Thymus (tissue), 11 donors: ENCODE results near the gene ACSM5. TPM values are rescaled to one million over a fixed set of nuclear protein-coding genes. Genes with fewer than 3 reads are reported as not detected.

Experiments
- DNase-seq, 9 donors: peaks; one replicate each; pipeline ENCODE4 v3.0.0-alpha.2; 2013; ENCODE audit warnings: low spot score in 9 of 9, low read depth in 6 of 9, missing footprints in 1 of 9
- H3K27ac ChIP-seq, 2 donors: one replicate each; pipeline ENCODE4 v1.5.1; 2013; ENCODE audit warnings: control low read depth in 1 of 2, low read depth in 1 of 2, low read length in 1 of 2, mild to moderate bottlenecking in 1 of 2, moderate library complexity in 1 of 2
- H3K27me3 ChIP-seq, 2 donors: one replicate each; pipeline ENCODE4 v1.5.1; 2013; ENCODE audit warnings: low read length in 1 of 2; ENCODE audit not compliant: control insufficient read depth in 2 of 2, insufficient read depth in 1 of 2
- H3K36me3 ChIP-seq, 2 donors: one replicate each; pipeline ENCODE4 v1.5.1; 2013; ENCODE audit warnings: low read length in 1 of 2, mild to moderate bottlenecking in 1 of 2, moderate library complexity in 1 of 2; ENCODE audit not compliant: control insufficient read depth in 2 of 2, insufficient read depth in 2 of 2
- H3K4me1 ChIP-seq, 2 donors: one replicate each; pipeline ENCODE4 v1.5.1; 2013; ENCODE audit warnings: low read length in 2 of 2; ENCODE audit not compliant: control insufficient read depth in 2 of 2, insufficient read depth in 2 of 2
- H3K4me3 ChIP-seq, 2 donors: one replicate each; pipeline ENCODE4 v1.5.1; 2013; ENCODE audit warnings: low read length in 2 of 2, control low read depth in 1 of 2, mild to moderate bottlenecking in 1 of 2
- H3K9me3 ChIP-seq, 2 donors: one replicate each; pipeline ENCODE4 v1.5.1; 2013; ENCODE audit warnings: low read length in 1 of 2, mild to moderate bottlenecking in 1 of 2; ENCODE audit not compliant: control insufficient read depth in 2 of 2, insufficient read depth in 1 of 2
- WGBS: extraction: QIAGEN DNeasy Blood & Tissue Kit; methylation state at CpG from one replicate; pipeline ENCODE4 v1.1.7; 2013; 5-methylcytosine and 5-hydroxymethylcytosine counted together
- polyA plus RNA-seq: library from polyadenylated mRNA; stranded (reverse); fragments of 200-250 nt; gene quantifications from one replicate; pipeline ENCODE4 v1.2.3, GENCODE V29; 2013
- total RNA-seq: library from RNA; stranded (reverse); fragments of 120-200 nt; gene quantifications from one replicate; pipeline ENCODE4 v1.2.4, GENCODE V29; 2013
- donor health status: healthy.

ACSM5 gene
- total and polyA plus RNA-seq, 2 donors, result 0.33 to 0.64 TPM

DNA sequence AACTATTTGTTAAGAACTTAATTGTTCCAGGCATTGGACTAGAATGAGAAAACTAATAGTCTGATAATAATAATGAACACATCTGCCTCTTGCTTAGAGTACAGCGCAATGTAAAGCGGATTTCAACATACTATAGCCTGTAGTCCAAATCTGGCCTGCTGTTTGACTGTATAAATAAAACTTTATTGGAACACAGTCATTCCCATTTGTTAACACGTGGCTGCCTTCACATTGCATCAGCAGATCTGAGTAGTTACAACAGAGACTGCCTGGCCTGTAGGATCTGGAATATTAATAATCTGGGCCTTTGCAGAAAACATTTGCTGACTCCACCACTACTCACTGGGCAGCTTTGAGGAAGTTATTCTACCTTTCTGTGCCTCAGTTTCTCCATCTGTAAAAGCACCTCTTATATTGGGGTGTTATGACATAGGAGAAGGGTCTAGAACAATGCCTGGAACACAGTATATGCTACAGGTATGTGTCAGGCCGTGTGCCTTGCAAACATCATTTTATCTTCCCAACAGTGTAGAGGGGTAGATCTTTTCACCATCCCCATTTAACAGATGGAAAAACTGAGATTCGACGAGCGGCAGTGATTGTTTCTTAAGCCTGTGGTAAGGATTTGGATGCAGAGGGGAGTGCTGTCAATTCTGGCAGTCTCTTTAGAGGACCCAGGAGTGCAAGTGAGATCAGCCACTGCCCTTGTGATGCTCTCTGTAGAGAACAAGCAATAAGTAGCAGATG is 27.0 kb upstream of the ACSM5 start:
- WGBS, result 91% methylated on average over 7 of the region's 7 CpGs
- peaks cover 0 to 2% of the 10 kb centered on the region in 2 donors for H3K27me3 ChIP-seq
- H3K27ac ChIP-seq, result no peak overlapping the region
- DNase-seq, result no peak
- H3K4me1 ChIP-seq, result no peaks in the 10 kb centered on the region
- H3K36me3 ChIP-seq, result no peaks in the 10 kb centered on the region
- H3K4me3 ChIP-seq, result no peak overlapping the region
- H3K9me3 ChIP-seq, result no peaks in the 10 kb centered on the region

DNA sequence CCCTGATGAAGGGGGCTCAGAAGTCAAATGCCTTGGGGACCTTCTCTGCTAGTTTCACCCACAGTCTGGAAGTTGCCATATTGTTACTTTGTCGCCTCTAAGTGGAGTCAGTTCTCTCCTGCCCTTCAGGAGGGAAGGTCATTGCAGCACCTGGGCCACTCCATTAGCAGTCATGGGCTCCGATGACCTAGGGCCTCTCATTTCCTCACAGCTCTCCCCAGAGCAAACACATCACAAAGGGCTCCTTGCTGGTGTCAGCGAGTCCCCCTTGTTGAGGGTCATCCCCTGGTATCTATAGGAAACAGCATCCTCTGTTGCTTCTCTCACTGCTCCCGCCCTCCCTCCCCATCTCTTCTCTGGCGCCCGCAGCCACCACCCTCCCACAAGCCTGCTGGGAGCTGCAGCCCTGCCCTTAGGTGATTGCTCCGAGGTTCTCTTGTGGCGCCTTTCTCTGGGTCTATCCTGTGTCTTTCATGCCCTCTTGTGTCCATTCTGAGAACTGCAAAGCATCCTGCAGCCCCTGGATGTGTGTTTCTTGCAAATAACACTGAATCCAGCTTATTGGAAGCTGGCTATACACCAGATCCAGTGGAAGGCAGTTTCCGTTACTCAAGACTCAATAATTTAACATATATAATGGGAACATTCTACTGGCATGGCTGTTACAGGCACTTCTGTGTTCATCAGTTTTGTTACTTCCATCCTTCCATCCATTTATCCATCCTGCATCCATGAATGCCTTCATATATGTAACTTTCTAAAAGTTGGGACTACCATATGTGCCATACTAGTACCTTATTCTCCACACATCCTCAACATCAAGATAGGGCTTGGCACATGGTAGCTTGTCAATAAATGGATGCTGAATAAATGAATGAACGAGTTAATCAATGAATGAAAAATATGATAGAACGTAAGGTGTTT is 26.0 kb upstream of the ACSM5 start:
- Histone ChIP-seq H3K27me3 (peaks cover 0 to 2% of the 10 kb centered on the region in 2 donors), H3K4me1 (no peaks in the 10 kb centered on the region), H3K27ac (no peak overlapping the region), H3K9me3 (no peaks in the 10 kb centered on the region), H3K4me3 (no peak overlapping the region), H3K36me3 (no peaks in the 10 kb centered on the region)
- peak in 7 of 9 donors; percentile 3 to 46 (median 12) for DNase-seq
- 30% methylated on average over 11 of the region's 11 CpGs for WGBS

DNA sequence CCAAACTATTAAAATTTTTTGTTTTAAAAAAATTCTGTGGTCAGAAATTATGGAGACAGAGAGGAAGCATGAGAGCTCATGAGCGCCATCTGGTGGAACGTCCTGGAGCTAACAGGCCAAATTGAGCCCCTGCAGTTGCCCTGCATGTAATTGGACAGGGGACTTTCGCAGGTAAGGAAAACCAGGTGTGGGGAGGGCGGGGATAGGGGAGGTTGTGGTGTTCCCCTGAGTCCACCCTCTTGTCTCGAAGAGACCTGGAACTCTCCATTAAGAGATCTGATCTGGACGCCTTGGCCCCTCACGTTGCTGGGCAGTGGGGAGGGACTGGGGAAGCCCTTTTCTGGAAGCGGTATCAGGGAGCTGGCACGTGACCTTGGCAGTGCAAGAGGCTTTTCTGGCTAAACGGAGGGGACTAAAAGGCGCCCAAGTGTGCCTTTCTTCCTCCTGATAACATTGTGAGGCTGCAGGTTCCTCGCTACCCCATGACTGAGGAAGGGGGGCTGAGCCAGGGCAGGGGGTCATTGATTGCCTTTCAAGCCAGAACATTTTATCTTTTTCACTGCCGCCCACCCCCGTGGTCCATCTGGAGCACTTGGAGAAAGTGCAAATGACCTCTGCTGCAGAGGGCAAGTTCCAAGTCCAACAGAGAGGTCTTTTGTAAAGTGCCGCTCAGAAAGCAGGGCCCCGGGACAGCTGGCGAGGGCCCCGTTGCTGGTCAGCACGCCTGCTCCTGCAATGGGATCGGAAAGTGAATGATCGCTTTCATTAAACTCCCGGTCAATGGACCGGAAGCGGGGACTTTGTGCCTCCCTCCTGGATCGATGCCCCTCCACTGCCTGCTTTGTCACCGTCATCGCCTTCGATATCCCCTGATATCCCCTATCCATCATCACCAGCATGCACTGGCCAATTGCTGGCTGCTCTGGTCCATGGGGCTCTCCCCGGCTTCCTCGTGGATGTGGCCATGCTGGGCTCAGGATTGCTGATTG is 23.2 kb upstream of the ACSM5 start:
- 28% methylated on average over 30 of the region's 30 CpGs for WGBS
- DNase-seq, result peak in 7 of 9 donors; percentile 4 to 53 (median 37)
- Histone ChIP-seq H3K4me1 (no peaks in the 10 kb centered on the region), H3K4me3 (no peak overlapping the region), H3K27ac (no peak overlapping the region), H3K9me3 (no peaks in the 10 kb centered on the region), H3K27me3 (peaks cover 0 to 2% of the 10 kb centered on the region in 2 donors), H3K36me3 (no peaks in the 10 kb centered on the region)

- Histone ChIP-seq H3K4me3 (no peak overlapping the region), H3K27me3 (peaks cover 0 to 2% of the 10 kb centered on the region in 2 donors), H3K4me1 (no peaks in the 10 kb centered on the region), H3K36me3 (no peaks in the 10 kb centered on the region), H3K9me3 (no peaks in the 10 kb centered on the region), H3K27ac (no peak overlapping the region)
- 97% methylated on average over 3 of the region's 3 CpGs for WGBS
- DNase-seq, result no peak
Measured at GRCh38 chr16:20387978-20388377, 21.4 kb upstream of the ACSM5 start.

GRCh38 chr16:20388854-20389253 is 20.5 kb upstream of the ACSM5 start:
- H3K27me3 ChIP-seq, result peaks cover 0 to 2% of the 10 kb centered on the region in 2 donors
- no peaks in the 10 kb centered on the region for H3K9me3 ChIP-seq
- no peaks in the 10 kb centered on the region for H3K4me1 ChIP-seq
- 71% methylated on average over 1 of the region's 1 CpG for WGBS
- DNase-seq, result no peak
- H3K4me3 ChIP-seq, result no peak overlapping the region
- no peaks in the 10 kb centered on the region for H3K36me3 ChIP-seq
- H3K27ac ChIP-seq, result no peak overlapping the region

DNA sequence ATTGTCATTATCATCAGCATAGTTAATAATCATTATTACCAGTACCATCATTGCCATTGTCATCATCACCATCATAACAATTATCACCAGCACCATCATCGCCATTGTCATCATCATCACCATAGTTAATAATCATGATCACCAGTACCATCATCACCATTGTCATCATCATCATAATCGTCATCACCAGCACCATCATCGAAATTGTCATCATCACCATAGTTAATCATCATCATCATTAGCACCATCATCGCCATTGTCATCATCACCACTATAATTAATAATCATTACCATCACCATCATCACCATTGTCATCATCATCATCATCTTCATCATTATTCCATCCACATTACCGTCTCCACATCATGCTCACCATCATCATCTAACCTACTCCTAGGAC is 18.3 kb upstream of the ACSM5 start:
- no peak for DNase-seq
- Histone ChIP-seq H3K27me3 (peaks cover 0 to 2% of the 10 kb centered on the region in 2 donors), H3K27ac (no peak overlapping the region), H3K4me3 (no peak overlapping the region), H3K36me3 (no peaks in the 10 kb centered on the region), H3K4me1 (no peaks in the 10 kb centered on the region), H3K9me3 (no peaks in the 10 kb centered on the region)
- 95% methylated on average over 5 of the region's 5 CpGs for WGBS

DNA sequence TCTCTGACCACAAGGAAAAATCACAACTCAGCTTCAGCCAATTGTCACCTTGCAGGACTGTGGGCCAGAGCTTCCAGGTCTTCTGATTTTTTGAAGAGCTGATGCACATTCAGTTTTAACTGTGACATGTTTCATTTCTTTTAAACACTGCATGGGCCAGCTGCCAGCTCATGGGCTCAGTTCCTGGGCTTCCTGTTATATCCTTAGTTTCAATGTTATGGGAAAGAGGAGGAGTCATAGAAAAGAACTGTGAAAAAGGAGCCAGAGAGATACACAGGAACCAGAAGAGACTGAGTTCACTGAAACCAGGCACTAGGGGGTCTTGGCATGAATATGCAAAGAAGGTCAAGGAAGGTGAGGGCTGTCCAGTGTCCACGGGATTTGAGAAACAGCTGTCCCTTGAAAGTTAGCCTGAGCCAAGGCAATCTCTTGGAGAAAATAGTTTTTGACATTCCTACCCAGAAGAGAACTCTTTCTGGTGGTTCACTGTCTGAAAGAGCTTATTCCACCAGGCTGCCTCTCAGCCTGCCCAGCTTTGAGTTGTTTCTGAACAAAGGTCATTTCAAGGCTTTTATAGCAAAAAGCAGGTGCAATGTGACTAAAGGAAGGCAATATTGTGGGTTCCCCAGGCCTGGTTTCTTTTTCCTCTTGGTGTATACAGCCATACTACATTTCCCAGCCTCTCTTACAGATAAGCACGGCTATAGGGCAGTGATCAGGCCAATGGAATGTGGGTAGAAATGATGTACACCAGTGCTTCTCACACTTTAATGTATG is 15.3 kb upstream of the ACSM5 start:
- Histone ChIP-seq H3K36me3 (no peaks in the 10 kb centered on the region), H3K4me1 (no peaks in the 10 kb centered on the region), H3K9me3 (no peaks in the 10 kb centered on the region), H3K27ac (no peak overlapping the region), H3K27me3 (no peaks in the 10 kb centered on the region), H3K4me3 (no peak overlapping the region)
- no peak for DNase-seq
- 63% methylated on average over 2 of the region's 2 CpGs for WGBS

- no peak for DNase-seq
- no peaks in the 10 kb centered on the region for H3K4me1 ChIP-seq
- no peaks in the 10 kb centered on the region for H3K36me3 ChIP-seq
- H3K27me3 ChIP-seq, result no peaks in the 10 kb centered on the region
- no peak overlapping the region for H3K27ac ChIP-seq
- H3K4me3 ChIP-seq, result no peak overlapping the region
- H3K9me3 ChIP-seq, result no peaks in the 10 kb centered on the region
- 94% methylated on average over 2 of the region's 2 CpGs for WGBS
Measured at GRCh38 chr16:20395946-20396345, 13.4 kb upstream of the ACSM5 start.
